HG02981 (cell line): Measurements from ENCODE around the gene OPA3.
A peak's percentile ranks its signal among the peaks of the same experiment; 100 is the strongest.

ENCODE experiments used
- ATAC-seq: cut with Tn5 transposase; IDR thresholded peaks from one replicate; pipeline ENCODE4 v1.9.1; 2021; ENCODE audit warnings: mild to moderate bottlenecking, moderate library complexity; ENCODE audit not compliant: unreplicated experiment

The OPA3 gene

DNA sequence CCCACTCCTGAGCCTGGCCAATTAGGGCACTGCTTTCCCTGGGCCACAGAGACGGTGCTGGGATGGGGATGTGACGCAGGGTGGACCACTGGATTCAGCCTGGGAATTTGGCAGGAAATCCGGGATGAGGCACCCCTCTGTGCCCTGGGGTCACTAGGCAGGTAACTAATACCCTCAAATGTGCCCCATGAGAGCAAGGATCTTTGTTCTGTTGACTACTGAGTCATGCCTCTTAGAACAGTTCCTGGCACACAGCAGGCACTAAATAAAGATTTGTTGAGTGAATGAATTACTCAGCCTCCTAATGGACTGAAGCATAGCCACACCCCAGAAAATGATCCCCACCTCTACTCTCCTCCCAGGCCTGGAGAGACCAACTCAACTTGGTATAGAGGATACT, 15.9 kb downstream of the OPA3 start:
- ATAC-seq, result no peak

DNA sequence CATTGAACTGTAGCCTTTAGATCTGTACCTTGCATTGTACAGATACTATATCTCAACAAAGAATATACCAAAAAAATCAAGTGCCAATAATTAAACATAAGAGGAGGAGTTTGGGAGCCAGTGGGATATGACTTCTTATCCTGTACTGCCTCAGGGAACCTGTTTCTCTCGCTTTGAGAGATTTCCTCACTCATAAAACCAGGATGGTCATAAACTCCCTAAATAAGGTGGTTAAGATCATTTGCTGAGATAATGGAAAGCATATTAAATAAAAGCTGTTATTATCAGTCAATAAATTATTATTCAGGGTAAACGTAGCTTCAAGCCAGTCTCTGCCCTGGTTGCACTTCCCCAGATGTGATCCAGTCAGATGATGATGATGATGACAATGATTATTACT, 17.0 kb downstream of the OPA3 start:
- no peak for ATAC-seq

DNA sequence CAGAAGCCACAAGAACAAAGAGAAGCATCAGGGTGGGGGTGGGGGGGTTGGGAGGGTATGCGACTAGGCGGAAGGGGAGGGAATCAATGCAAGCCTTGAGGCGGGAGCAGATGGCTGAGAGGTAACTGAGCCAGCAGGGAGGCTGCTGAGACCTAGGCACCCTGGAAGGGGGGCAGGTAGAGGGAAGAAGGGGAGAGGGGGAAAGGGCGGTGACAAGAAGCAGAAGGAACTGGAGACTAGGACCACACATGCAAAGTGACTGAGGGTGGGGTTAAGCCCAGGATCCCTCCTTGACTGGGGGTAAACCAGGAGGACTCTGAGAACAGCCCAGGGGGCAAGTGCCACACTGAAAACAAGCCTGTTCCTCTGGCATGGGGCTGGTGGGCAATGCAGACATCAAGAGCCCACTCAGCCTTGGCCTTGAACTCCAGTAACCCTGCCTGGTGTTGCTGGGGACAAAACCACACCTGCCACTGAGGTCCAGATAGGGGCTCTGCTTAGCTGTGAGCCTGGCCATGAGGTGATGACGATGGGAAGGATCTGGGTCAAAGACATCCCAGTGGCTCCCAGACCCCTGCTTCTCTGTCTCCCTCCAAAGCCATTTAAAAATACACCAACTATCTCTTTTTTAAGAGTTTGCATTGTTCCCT, 20.3 kb downstream of the OPA3 start:
- ATAC-seq, result no peak

DNA sequence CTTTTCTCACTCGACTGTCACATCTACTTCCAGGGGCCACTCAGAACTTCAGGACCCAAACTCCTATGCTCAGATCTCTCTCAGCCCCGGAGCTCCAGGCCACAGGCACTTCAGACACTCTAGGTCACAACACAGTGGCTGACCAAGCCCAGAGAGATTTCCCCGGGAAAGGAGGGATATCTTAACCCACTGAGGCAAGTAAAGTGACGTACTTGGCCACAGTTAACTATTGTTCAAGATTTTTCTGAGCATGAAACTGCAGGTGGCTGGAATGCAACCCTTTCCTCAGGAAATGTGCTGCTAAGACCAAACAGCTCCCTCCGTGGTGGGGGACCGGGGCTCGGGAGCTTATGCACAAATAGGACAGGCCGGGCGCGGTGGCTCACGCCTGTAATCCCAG, 23.9 kb downstream of the OPA3 start:
- ATAC-seq, result no peak

DNA sequence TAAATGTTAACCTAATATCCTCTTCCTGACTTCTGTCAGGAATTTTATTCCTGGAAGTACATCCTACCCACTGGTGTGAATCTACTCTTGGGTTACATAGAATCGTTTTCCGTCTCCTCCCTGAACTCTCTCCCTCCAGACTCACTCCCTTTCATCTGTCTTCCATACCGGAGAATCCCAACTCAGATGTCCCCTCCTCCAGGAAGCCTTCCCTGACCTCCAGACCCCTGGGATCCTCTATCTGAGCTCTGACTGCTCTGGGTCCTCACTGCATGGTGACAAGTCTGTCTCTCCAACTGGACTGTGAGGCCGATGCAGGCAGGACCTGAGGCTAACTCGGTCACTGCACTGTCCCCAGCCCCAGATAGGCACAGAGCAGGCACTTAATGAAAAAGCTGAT, 24.6 kb downstream of the OPA3 start:
- ATAC-seq, result no peak

DNA sequence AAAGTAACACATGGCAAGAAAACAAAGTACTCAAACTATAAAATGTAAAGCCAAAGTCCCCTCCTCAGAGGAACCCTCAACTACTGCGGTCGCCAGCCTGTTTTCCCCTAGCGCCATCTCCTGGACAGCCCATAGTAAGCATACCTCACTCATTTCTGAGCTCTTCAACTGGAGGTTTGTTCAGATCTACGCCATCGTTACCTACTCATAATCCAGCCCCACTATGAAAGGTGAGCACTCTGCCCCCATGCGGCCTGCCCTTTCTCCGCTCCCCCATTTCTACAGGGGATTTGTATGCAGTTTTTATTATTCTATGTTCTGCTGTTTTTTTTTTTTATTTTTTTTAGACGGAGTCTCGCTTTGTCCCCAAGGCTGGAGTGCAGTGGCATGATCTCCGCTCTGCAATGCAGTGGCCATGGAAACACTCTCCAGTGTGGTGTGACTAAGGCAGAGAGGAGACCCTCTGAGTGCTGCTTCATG, 26.2 kb downstream of the OPA3 start:
- ATAC-seq, result peak; percentile 75

DNA sequence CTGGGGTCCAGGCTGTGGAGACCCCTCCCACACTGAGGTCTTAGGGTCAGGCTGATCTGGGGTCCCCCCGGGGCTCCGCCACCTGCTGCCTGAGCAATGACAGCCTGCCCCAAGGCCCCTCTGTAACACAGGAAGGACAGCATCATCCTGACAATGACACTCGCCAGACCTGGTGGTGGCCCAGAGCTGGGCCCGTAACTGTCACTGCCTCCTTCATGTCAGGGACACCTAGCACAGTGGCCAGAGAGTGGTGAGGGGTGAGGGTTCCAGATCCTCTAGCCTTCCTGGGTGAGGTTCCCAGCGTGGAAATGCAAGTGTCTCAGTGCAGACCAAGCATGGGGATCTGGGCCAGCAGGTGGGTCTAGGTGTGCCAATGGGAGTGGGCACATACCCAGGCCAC, 27.8 kb downstream of the OPA3 start:
- no peak for ATAC-seq

DNA sequence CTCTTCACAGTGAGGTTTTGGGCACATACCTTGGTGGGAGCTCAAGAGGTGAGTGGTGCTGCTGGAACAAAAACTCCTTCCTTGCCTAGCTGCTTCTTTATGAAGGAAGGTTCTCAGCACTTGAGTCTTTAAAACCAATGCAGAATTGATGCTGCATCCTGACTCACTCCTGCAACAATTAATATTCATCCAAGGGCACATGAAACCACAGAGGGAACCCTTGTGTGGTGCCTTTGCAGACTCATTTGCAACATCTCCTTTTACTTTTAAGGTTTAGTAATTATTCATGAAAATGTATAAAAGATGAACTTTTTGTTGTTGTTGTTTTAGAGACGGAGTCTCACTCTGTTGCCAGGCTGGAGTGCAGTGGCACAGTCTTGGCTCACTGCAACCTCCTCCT, 30.1 kb downstream of the OPA3 start:
- ATAC-seq, result no peak

DNA sequence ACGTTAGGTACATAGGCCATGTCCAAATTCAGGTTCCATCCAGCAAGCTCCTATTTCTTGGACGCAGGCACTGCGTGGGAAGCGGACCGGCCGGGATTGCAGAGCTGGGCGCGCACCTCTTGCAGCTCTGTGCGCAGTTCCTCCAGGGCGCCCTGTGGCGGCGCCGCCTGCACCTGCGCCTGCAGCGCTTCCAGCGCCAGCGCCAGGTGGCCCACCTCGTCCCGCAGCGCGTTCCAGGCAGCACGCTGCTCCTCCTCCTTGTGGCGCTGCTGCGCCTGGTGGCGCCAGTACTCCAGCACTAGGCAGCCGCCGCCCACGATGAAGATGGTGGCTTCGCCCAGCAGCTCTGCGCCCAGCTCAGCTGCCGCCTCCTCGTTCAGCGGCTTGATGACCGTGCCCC, 31.1 kb downstream of the OPA3 start:
- ATAC-seq, result no peak

DNA sequence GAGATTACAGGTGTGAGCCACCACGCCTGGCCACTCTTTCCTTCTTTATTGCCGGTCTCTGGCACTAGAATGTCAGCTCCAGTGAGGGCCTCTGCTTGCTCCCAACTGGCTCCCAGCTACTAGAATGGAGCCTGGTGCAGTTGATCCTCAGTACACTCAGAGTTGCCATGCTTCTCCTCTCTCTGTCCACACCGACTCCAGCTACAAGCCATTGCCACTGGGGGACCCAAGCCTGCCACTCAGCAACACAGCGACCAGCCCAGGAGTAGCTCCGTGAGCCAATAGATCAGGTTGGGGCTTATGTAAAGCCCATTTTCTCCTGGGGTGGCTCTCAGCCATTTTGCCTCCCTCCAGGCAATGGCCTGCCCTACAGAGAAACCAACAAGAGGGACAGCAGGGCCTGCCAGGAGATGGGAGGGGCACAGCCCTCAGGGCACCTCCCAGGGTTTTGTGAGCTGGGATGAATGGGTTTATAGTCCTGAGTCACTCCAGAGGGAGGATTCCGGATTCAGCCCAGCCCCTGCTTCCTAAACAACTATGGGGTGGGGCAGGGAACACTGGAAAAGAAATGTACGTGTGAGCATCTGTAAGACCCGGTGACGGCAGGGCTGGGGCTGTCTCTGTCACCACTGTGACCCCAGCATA, 36.5 kb downstream of the OPA3 start:
- ATAC-seq, result no peak

DNA sequence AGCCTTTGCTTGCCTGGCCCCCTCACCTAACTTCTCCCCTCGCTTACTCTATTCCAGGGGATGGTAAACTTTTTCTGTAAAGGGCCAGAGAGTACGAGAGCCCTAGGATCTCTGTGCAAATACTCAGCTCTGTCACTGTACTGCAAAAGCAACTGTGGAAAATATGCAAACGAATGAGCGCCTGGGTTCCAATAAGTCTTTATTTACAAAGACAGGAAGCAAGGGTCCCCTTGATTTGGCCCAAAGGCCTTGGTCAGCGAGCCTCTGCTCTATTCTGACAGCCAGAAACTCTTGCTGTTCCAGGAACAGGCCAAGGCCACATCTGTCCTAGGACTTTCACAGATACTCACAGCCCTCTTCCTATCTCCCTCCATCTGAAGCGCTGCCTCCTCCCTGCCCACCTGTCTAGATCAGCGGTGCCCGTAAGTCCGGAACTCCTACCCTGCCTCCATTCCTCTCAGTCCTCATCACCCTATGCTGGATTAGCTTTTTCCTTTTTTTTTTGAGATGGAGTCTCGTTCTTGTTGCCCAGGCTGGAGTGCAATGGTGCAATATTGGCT, 37.3 kb downstream of the OPA3 start:
- no peak for ATAC-seq

DNA sequence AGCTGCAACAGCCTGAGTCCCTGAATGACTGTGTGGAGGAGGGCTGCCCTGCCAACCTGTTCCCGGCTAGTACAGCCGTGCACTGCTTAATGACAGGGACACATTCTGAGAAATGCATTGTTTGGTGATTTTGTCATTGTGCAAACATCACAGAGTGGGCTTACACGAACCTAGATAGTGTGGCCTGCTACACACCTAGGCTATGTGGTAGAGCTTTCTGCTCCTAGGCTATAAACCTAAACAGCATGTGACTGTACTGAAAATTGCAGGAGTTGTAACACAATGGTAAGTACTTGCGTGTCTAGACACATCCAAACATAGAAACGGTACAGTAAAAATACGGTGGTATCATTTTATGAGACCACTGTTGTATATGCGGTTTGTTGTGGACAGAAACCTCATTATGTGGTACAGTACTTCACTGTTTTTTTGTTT, 42.4 kb downstream of the OPA3 start:
- ATAC-seq, result no peak

DNA sequence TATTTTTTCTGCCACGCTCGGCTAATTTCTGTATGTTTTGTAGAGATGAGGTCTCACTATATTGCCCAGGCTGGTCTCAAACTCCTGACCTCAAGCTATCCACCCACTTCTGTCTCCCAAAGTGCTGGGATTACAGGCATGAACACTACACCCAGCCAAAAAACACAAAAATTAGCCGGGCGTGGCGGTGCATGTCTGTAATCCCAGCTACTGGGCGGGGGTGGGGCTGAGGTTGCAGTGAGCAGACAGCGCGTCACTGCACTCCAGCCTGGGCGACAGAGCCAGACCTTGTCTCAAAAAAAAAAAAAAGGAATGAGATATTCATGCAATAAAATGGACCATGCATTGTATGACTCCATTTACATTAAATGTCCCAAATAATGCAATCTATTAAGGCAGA, 45.1 kb downstream of the OPA3 start:
- ATAC-seq, result no peak

DNA sequence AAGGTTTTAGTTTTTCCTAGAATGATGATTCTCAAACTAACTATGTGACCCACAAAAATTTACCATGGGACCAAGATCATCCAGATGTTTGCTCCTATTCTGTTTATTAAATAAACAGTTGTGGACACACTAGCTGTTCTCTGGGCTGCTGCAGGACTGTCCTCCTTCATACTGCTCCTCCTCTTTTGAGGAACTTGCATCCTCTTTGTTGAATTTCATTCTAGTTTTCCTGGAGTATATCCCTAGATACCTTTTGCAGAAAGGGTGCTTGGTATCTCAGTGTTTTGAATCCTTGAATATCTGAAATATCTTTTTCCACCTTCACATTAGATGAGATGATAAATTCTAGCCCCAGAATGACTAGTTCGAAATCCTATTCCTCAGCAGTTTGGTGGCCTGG, 53.3 kb downstream of the OPA3 start:
- ATAC-seq, result no peak

DNA sequence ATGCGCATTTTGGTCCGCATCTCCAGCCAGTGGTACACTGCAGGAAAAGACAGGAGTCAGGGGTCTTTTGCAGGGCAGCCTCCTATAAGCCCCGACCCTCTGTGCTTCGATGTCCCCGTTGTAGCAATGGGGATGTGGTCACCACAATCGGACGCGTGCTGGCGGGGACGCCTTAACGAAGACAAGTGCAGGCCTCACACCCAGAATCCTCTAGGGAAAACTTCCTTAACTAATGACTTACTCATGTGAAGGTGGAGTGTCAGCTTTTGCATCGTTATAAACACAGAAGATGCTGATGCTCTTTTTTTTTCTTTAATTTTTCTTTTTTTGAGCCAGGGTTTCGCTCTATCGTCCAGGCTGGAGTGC, 55.2 kb downstream of the OPA3 start:
- no peak for ATAC-seq

DNA sequence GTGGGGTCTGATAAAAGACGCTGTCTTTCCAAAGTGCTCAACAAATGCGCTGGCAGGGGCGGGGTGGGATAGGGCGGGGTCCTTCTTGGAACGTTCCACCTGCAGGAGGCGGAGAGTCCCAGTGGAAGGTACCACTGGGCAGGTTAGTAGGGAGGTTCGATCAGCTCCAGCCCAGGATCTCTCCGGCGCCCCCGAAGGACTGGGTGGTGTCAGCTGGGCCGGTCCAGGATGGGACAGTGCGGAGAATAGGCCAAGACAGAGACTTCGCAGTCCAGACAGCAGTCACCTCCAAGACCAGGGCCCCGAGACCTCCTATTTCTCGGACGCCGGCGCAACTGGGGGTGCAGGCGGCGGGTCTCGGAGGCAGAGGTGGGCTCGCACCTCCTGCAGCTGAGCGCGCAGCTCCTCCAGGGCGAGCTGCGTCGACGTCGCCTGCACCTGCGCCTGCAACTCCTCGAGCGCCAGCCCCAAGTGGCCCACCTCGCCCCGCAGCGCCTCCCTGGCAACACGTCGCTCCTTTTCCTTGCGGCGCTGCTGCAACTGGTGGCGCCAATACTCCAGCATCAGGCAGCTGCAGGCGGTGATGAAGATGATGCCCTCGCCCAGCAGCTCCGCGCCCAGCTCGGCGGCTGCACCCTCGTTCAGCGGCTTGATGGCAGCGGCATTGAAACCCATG, 55.7 kb downstream of the OPA3 start:
- no peak for ATAC-seq

DNA sequence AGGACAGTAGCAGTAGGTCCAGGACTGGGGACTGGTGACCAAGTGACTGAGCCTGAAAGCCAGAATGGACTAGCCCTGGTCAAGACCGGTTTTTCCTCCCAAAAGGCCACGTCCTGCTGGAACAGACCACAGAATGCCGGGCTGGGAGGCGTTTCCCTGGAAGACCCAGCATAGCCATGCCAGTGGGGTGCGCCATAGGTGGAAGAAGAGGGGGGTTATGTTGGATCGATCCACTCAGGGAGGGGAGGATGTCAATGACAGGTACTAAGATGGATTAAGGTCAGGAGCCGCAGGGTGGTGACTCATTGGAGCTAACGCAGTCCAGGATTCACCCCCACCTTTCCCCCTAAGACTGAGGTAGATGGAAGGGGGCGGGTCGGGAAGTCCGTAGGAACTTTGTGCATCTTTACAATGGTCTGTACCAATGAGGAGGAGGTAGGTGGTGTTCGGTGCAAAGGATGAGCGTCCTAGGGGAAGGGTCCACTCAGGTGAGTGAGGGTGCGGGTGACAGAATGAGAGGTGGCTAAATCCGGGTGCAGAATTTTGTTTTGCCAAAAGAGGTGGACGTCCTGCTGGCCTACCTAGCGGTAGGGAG, 56.4 kb downstream of the OPA3 start:
- ATAC-seq, result no peak

DNA sequence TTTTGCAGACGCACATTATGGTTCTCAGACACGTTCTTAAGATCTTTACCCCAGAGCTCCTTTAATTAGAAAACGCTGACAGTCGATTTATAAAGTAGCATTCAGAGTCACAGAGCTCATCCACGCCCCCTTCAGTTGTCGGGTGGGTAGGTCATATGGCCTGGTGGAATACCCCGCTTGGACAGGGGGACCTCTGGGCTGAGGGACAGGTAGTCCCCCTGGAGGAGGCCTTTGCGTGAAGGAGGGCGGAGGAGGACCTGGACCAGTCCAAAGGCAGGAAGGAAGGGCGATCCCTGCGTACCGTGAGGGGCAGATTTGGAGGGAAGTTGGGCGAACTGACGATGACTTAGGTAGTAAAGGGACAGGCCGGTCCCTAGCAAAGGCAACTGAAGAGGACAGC, 56.9 kb downstream of the OPA3 start:
- ATAC-seq, result no peak

DNA sequence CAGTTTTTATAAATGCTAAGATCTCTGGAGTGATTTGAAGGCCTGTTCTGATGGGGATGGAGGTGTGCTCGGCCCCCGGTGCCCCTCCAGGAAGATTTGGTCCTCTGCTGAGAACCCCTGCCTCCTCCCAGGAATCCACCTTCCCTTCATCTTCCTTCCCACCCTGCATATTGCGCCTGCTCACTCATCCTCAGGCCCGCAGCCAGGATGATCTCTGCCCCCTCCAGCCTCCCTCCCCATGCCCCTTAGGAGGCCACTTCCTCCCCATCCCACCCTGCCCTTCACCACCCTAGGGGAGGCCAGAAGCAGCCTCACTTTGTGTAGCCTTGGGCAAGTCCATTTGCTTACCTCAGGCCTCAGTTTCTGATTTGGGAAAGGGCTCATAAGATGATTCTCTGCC, 57.6 kb downstream of the OPA3 start:
- ATAC-seq, result no peak

DNA sequence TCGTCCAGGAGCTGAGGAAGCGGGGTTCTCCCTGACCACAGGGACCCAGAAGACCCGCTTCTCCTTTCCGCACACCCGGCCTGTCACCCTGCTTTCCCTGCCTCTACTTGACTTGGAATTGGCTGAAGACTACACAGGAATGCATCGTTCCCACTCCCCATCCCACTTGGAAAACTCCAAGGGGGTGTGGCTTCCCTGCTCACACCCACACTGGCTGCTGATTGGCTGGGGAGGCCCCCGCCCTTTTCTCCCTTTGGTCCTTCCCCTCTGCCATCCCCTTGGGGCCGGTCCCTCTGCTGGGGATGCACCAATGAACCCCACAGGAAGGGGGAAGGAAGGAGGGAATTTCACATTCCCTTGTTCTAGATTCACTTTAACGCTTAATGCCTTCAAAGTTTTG, 58.5 kb downstream of the OPA3 start:
- ATAC-seq, result no peak

DNA sequence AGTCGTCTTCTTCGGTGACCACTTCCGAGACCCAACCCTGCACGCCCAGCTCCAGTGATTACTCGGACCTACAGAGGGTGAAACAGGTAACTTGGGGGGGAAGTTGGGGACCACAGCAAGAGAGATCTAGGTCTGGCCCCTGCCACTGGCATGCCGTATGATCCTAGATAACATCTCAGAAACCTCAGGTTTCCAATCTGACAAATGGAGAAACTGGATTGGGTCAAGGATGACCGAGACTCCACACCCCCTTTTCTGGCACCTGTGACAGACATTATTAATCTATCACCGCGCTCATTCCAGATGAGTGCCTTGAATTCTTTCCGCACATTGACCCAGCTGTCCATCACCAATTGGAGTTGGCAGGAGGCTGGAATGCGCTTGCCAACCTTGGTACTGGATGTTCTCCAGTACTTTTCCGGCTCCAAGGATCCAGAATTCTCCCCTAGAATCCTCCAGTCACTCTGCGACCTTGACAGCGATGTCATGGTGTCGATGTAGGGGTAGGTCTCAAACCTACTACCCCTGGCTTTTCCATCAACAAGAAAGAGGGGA, 60.0 kb downstream of the OPA3 start:
- no peak for ATAC-seq
